SK-MEL-5 (cell line): ENCODE measurements around the gene PCNP. TPM values are rescaled to one million over a fixed set of nuclear protein-coding genes. Genes with fewer than 3 reads are reported as not detected.
"Not testable (repeated sequence)": the region's sequence is repeated elsewhere in the genome, so short reads cannot be mapped to it uniquely, and the experiment has no call there.

Experiments used
- DNase-seq: peaks from one replicate; pipeline ENCODE4 v3.0.0-alpha.2; 2016; ENCODE audit warnings: low read depth, low spot score
- in situ Hi-C: cut with HindIII; loops from 2 replicates; pipeline ENCODE4 v1.10.0; 2016; ENCODE audit warnings: low sequenced_read_pairs, high pct_unique_total_duplicates, low pct_unique_long_range_greater_than_20kb
- polyA plus RNA-seq, 2 experiments: library from polyadenylated mRNA; depleted of rRNA; stranded (reverse); fragments of >200 nt; gene quantifications; 2 replicates each; pipeline ENCODE4 v1.2.3, GENCODE V29; 2015
- total RNA-seq: library from RNA; depleted of rRNA; stranded (reverse); fragments of >200 nt; shearing (Covaris generic); gene quantifications from 2 replicates; pipeline ENCODE4 v1.2.3, GENCODE V29; 2014; rRNA removed

Gene PCNP
- 69.9 and 74.2 TPM in 2 replicates for total RNA-seq
- polyA plus RNA-seq (2015; cell fraction: cytosol; rRNA removed): 85.6 and 85.8 TPM in 2 replicates
- 106 and 120 TPM in 2 replicates for polyA plus RNA-seq (2015; cell fraction: nucleus; rRNA removed)

GRCh38 chr3:101573449-101574387, at the start of gene PCNP:
Gene PCNP, plus strand, starts transcription at chr3:101574180. Its CDS starts 36 bp downstream, at chr3:101574216.
- in situ Hi-C loops: no loop called here
- peak; percentile 99 for DNase-seq

GRCh38 chr3:101527441-101527840, 46.5 kb upstream of the PCNP start:
- in situ Hi-C loops: no loop called here
- DNase-seq: no peak

GRCh38 chr3:101527906-101528305, 46.1 kb upstream of the PCNP start:
- in situ Hi-C loops: no loop called here
- DNase-seq: no peak

- in situ Hi-C loops: no loop called here
- no peak for DNase-seq
Measured at GRCh38 chr3:101529816-101530685, 43.9 kb upstream of the PCNP start.

- in situ Hi-C loops: no loop called here
- no peak for DNase-seq
Measured at GRCh38 chr3:101530686-101531047, 43.3 kb upstream of the PCNP start.

GRCh38 chr3:101531473-101532086, 42.4 kb upstream of the PCNP start:
- in situ Hi-C loops: no loop called here
- no peak for DNase-seq

GRCh38 chr3:101532783-101533602, 41.0 kb upstream of the PCNP start:
- in situ Hi-C loops: no loop called here
- no peak for DNase-seq

GRCh38 chr3:101533603-101533968, 40.4 kb upstream of the PCNP start:
- in situ Hi-C loops: no loop called here
- DNase-seq: no peak

- in situ Hi-C loops: no loop called here
Measured at GRCh38 chr3:101535221-101535620, 38.8 kb upstream of the PCNP start.

GRCh38 chr3:101536266-101536665, 37.7 kb upstream of the PCNP start:
- in situ Hi-C loops: no loop called here
- DNase-seq: no peak

More at GRCh38 chr3:101535221-101535620, 38.8 kb upstream of the PCNP start:
- no peak for DNase-seq

- in situ Hi-C loops, DNase-seq: not testable (repeated sequence)
Measured at GRCh38 chr3:101536955-101537354, 37.0 kb upstream of the PCNP start.

GRCh38 chr3:101542957-101543356, 31.0 kb upstream of the PCNP start:
- in situ Hi-C loops: no loop called here
- no peak for DNase-seq

- in situ Hi-C loops: no loop called here
- no peak for DNase-seq
Measured at GRCh38 chr3:101544161-101544850, 29.7 kb upstream of the PCNP start.

- in situ Hi-C loops: no loop called here
- DNase-seq: no peak
Measured at GRCh38 chr3:101548527-101549105, 25.4 kb upstream of the PCNP start.

- no peak for DNase-seq
Measured at GRCh38 chr3:101549473-101549872, 24.5 kb upstream of the PCNP start.

GRCh38 chr3:101551359-101552081, 22.5 kb upstream of the PCNP start:
- in situ Hi-C loops, DNase-seq: not testable (repeated sequence)

More at GRCh38 chr3:101549473-101549872, 24.5 kb upstream of the PCNP start:
- in situ Hi-C loops: no loop called here
